HepG2 (cell line): ENCODE measurements around the gene MYCBPAP. TPM values are rescaled to one million over a fixed set of nuclear protein-coding genes. Genes with fewer than 3 reads are reported as not detected.
A peak's percentile ranks its signal among the peaks of the same experiment; 100 is the strongest.

ENCODE experiments used
- EHMT2 ChIP-seq: fragments of 200-600 bp; sonication (generic); IDR thresholded peaks from 2 replicates; pipeline ENCODE4 v1.7.0; 2017; ENCODE audit warnings: antibody characterized with exemption, low read depth, low read length, borderline replicate concordance
- JUN ChIP-seq: sonication (generic); formaldehyde crosslinking; IDR thresholded peaks from 2 replicates; pipeline ENCODE4 v1.4.0; 2020; ENCODE audit warnings: mild to moderate bottlenecking, missing genetic modification reagents
- KLF6 ChIP-seq: IDR thresholded peaks from 2 replicates; pipeline ENCODE4 v1.8.0; 2016; ENCODE audit warnings: missing biosample characterization, missing genetic modification reagents
- MED8 ChIP-seq: sonication (generic); formaldehyde crosslinking; IDR thresholded peaks from 2 replicates; pipeline ENCODE4 v1.8.1; 2023; ENCODE audit warnings: mild to moderate bottlenecking, missing genetic modification reagents; ENCODE audit not compliant: insufficient replicate concordance
- PHF8 ChIP-seq: sonication (generic); formaldehyde crosslinking; IDR thresholded peaks from 2 replicates; pipeline ENCODE4 v1.5.0; 2020; ENCODE audit warnings: missing genetic modification reagents
- SYNCRIP ChIP-seq: fragments of 200-400 bp; formaldehyde crosslinking; IDR thresholded peaks from 2 replicates; pipeline ENCODE4 v1.6.1; 2018; ENCODE audit warnings: mild to moderate bottlenecking, low read depth, low read length; ENCODE audit not compliant: insufficient read depth
- TEAD3 ChIP-seq: optimal IDR thresholded peaks from 2 replicates; pipeline ENCODE3; 2016; ENCODE audit warnings: borderline replicate concordance
- ZC3H4 ChIP-seq: sonication (generic); formaldehyde crosslinking; IDR thresholded peaks from 2 replicates; pipeline ENCODE4 v1.4.0; 2020; ENCODE audit warnings: missing genetic modification reagents, borderline replicate concordance
- ZFP62 ChIP-seq: sonication (generic); formaldehyde crosslinking; IDR thresholded peaks from 2 replicates; pipeline ENCODE4 v1.4.0; 2020; ENCODE audit warnings: missing genetic modification reagents
- ZKSCAN5 ChIP-seq: sonication (generic); formaldehyde crosslinking; IDR thresholded peaks from 2 replicates; pipeline ENCODE4 v1.5.1; 2020; ENCODE audit warnings: mild to moderate bottlenecking, missing genetic modification reagents
- ZNF138 ChIP-seq: sonication (generic); formaldehyde crosslinking; IDR thresholded peaks from 2 replicates; pipeline ENCODE4 v1.5.0; 2020; ENCODE audit warnings: mild to moderate bottlenecking, low read depth, missing genetic modification reagents
- ZNF225 ChIP-seq: sonication (generic); formaldehyde crosslinking; IDR thresholded peaks from 2 replicates; pipeline ENCODE4 v1.4.0; 2020; ENCODE audit warnings: mild to moderate bottlenecking, missing genetic modification reagents
- ZNF441 ChIP-seq: sonication (generic); formaldehyde crosslinking; IDR thresholded peaks from 2 replicates; pipeline ENCODE4 v1.7.0; 2021; ENCODE audit warnings: missing genetic modification reagents, borderline replicate concordance
- ZNF672 ChIP-seq: sonication (generic); formaldehyde crosslinking; IDR thresholded peaks from 2 replicates; pipeline ENCODE4 v1.8.1; 2022; ENCODE audit warnings: missing genetic modification reagents
- ZNF790 ChIP-seq: sonication (generic); formaldehyde crosslinking; IDR thresholded peaks from 2 replicates; pipeline ENCODE4 v1.8.0; 2022; ENCODE audit warnings: missing genetic modification reagents, mild to moderate bottlenecking, borderline replicate concordance
- ZSCAN20 ChIP-seq: sonication (generic); formaldehyde crosslinking; IDR thresholded peaks from 2 replicates; pipeline ENCODE4 v1.4.0; 2020; ENCODE audit warnings: missing genetic modification reagents, mild to moderate bottlenecking, borderline replicate concordance
- polyA plus RNA-seq, 8 experiments: library from polyadenylated mRNA; depleted of rRNA in 3 of 8; stranded (reverse) in 7 of 8; unstranded in 1 of 8; fragments of >200 nt; fragmentation: Illumina TruSeq in 4 of 8; extraction: Trizol in 4 of 8; gene quantifications; 2 replicates each; pipeline versions ENCODE4 v1.2.1 to v1.2.3, GENCODE V29; 2011 to 2016; ENCODE audit warnings: low read depth in 4 of 8, missing spikeins in 1 of 8, mixed read lengths in 1 of 8; ENCODE audit not compliant: insufficient read depth in 1 of 8
- total RNA-seq, 5 experiments: library from RNA; depleted of rRNA; stranded (reverse); fragments of >200 nt; fragmentation: Illumina TruSeq; extraction: Trizol; gene quantifications; 2 replicates each; pipeline ENCODE4 v1.2.3, GENCODE V29; 2016; ENCODE audit warnings: low read depth in 1 of 5
- TF ChIP-seq, protein P1 (sequence below): sonication (generic); formaldehyde crosslinking; IDR thresholded peaks from 2 replicates; pipeline ENCODE4 v1.4.0; 2020; ENCODE audit warnings: missing genetic modification reagents, borderline replicate concordance
- TF ChIP-seq, protein P2 (sequence below): sonication (generic); formaldehyde crosslinking; IDR thresholded peaks from 2 replicates; pipeline ENCODE4 v1.8.0; 2022; ENCODE audit warnings: mild to moderate bottlenecking, missing genetic modification reagents, moderate library complexity
- TF ChIP-seq, protein P3 (sequence below): sonication (generic); formaldehyde crosslinking; IDR thresholded peaks from 2 replicates; pipeline ENCODE4 v1.4.0; 2020; ENCODE audit warnings: low read depth, mild to moderate bottlenecking, missing genetic modification reagents
- TF ChIP-seq, protein P4 (sequence below): sonication (generic); formaldehyde crosslinking; IDR thresholded peaks from 2 replicates; pipeline ENCODE4 v1.4.0; 2020; ENCODE audit warnings: missing genetic modification reagents

The MYCBPAP gene
- total and polyA plus RNA-seq, 2 of the 13 experiments (the other 11 are each of a cell fraction or from before 2014, with no cell fraction given): 0.22 to 0.24 TPM

DNA sequence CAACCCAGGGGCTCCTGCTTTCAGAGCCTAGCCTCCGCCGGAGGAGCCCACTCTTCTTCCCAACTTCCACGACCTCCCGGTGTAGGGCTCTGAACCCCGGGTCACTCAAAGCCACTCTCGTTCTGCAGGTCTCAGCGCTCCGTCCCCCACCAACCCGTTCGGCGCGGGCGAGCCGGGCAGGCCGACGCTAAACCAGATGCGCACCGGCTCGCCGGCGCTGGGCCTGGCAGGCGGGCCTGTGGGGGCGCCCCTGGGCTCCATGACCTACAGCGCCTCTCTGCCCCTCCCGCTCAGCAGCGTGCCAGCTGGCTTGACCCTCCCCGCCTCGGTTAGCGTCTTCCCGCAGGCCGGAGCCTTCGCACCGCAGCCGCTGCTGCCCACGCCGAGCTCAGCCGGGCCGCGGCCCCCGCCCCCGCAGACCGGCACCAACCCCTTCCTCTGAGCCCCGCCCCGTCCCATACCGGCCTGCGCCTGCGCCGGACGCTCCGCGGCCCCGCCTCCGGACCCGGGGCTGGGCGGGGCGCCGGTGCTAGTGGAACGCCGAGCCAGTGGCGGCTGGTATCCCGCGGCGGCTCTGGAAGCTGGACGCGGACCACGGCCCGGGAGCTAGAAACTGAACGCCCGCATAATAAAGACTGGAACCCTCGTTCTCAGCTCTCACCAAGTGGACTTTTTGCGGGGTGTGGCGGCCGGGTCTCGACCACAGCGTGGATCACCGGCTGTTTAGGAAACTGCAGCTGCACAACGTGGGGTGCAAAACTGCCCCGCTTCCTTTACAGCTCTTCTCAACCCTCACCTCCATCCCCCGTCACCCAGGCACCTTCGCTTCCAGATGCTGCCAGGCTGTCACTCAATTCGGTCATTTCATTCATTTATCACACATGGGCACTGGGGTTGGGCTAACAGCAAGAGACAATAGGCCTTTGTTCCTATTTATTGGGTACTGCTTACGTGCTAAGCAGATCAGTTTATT lies 33.8 kb downstream of the MYCBPAP start (continued):
- TF ChIP-seq MED8 (CRISPR knock-in tag): peak; percentile 38
- TF ChIP-seq, protein P1, sequence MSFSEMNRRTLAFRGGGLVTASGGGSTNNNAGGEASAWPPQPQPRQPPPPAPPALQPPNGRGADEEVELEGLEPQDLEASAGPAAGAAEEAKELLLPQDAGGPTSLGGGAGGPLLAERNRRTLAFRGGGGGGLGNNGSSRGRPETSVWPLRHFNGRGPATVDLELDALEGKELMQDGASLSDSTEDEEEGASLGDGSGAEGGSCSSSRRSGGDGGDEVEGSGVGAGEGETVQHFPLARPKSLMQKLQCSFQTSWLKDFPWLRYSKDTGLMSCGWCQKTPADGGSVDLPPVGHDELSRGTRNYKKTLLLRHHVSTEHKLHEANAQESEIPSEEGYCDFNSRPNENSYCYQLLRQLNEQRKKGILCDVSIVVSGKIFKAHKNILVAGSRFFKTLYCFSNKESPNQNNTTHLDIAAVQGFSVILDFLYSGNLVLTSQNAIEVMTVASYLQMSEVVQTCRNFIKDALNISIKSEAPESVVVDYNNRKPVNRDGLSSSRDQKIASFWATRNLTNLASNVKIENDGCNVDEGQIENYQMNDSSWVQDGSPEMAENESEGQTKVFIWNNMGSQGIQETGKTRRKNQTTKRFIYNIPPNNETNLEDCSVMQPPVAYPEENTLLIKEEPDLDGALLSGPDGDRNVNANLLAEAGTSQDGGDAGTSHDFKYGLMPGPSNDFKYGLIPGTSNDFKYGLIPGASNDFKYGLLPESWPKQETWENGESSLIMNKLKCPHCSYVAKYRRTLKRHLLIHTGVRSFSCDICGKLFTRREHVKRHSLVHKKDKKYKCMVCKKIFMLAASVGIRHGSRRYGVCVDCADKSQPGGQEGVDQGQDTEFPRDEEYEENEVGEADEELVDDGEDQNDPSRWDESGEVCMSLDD (CRISPR knock-in tag): peak; percentile 71; the same call in 1 of the 2 replicates
- 0 out of 2 replicates have a peak, but pooled peaks have one; percentile 28 for TF ChIP-seq ZC3H4
- peak; percentile 66; the same call in 1 of the 2 replicates for TF ChIP-seq ZSCAN20
- no peak for TF ChIP-seq ZKSCAN5 (CRISPR knock-in tag)
- TF ChIP-seq, protein P2, sequence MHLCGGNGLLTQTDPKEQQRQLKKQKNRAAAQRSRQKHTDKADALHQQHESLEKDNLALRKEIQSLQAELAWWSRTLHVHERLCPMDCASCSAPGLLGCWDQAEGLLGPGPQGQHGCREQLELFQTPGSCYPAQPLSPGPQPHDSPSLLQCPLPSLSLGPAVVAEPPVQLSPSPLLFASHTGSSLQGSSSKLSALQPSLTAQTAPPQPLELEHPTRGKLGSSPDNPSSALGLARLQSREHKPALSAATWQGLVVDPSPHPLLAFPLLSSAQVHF (CRISPR knock-in tag): peak; percentile 28; the same call in 1 of the 2 replicates
- peak; percentile 82 for TF ChIP-seq PHF8 (CRISPR knock-in tag)
- peak; percentile 75; the same call in 1 of the 2 replicates for TF ChIP-seq JUN
- TF ChIP-seq SYNCRIP: no peak
- TF ChIP-seq ZFP62 (CRISPR knock-in tag): no peak
- peak; percentile 88; the same call in 1 of the 2 replicates for TF ChIP-seq ZNF672 (CRISPR knock-in tag)
- TF ChIP-seq ZNF225 (CRISPR knock-in tag): peak; percentile 51; the same call in 1 of the 2 replicates
- peak; percentile 78 for TF ChIP-seq ZNF441 (CRISPR knock-in tag)
- TF ChIP-seq, protein P3, sequence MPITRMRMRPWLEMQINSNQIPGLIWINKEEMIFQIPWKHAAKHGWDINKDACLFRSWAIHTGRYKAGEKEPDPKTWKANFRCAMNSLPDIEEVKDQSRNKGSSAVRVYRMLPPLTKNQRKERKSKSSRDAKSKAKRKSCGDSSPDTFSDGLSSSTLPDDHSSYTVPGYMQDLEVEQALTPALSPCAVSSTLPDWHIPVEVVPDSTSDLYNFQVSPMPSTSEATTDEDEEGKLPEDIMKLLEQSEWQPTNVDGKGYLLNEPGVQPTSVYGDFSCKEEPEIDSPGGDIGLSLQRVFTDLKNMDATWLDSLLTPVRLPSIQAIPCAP (CRISPR knock-in tag): peak; percentile 35; the same call in 1 of the 2 replicates
- no peak for TF ChIP-seq ZNF790 (CRISPR knock-in tag)
- TF ChIP-seq ZNF138 (CRISPR knock-in tag): 0 out of 2 replicates have a peak, but pooled peaks have one; percentile 85
- peak; percentile 33 for TF ChIP-seq TEAD3
- TF ChIP-seq, protein P4, sequence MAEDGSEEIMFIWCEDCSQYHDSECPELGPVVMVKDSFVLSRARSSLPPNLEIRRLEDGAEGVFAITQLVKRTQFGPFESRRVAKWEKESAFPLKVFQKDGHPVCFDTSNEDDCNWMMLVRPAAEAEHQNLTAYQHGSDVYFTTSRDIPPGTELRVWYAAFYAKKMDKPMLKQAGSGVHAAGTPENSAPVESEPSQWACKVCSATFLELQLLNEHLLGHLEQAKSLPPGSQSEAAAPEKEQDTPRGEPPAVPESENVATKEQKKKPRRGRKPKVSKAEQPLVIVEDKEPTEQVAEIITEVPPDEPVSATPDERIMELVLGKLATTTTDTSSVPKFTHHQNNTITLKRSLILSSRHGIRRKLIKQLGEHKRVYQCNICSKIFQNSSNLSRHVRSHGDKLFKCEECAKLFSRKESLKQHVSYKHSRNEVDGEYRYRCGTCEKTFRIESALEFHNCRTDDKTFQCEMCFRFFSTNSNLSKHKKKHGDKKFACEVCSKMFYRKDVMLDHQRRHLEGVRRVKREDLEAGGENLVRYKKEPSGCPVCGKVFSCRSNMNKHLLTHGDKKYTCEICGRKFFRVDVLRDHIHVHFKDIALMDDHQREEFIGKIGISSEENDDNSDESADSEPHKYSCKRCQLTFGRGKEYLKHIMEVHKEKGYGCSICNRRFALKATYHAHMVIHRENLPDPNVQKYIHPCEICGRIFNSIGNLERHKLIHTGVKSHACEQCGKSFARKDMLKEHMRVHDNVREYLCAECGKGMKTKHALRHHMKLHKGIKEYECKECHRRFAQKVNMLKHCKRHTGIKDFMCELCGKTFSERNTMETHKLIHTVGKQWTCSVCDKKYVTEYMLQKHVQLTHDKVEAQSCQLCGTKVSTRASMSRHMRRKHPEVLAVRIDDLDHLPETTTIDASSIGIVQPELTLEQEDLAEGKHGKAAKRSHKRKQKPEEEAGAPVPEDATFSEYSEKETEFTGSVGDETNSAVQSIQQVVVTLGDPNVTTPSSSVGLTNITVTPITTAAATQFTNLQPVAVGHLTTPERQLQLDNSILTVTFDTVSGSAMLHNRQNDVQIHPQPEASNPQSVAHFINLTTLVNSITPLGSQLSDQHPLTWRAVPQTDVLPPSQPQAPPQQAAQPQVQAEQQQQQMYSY (CRISPR knock-in tag): peak; percentile 83
- TF ChIP-seq KLF6: peak; percentile 87
- no peak for TF ChIP-seq EHMT2
